ENCODE data around the gene GRB2. TPM values are rescaled to one million over a fixed set of nuclear protein-coding genes. Genes with fewer than 3 reads are reported as not detected.

The GRB2 gene
- total RNA-seq, 1 donor from 2014 or later = 41.7 TPM

- peak; percentile 43 for DNase-seq
These were observed 7.2 kb upstream of the GRB2 start for GRCh38 chr17:75412455-75413317.

GRCh38 chr17:75411328-75412067, 6.0 kb upstream of the GRB2 start:
- DNase-seq = no peak

GRCh38 chr17:75410141-75410540, 4.7 kb upstream of the GRB2 start:
- DNase-seq = no peak

GRCh38 chr17:75407655-75408352, 2.3 kb upstream of the GRB2 start:
- no peak for DNase-seq

GRCh38 chr17:75406222-75406615, 741 bp upstream of the GRB2 start:
- DNase-seq = no peak

GRCh38 chr17:75404731-75405364, 630 bp downstream of the GRB2 start:
- no peak for DNase-seq

GRCh38 chr17:75404223-75404730, 1.2 kb downstream of the GRB2 start:
- DNase-seq = peak; percentile 71

- DNase-seq = no peak
These were observed 2.3 kb downstream of the GRB2 start for GRCh38 chr17:75403131-75403530.

GRCh38 chr17:75402026-75402425, 3.5 kb downstream of the GRB2 start:
- no peak for DNase-seq

- no peak for DNase-seq
These were observed 5.0 kb downstream of the GRB2 start for GRCh38 chr17:75400326-75400939.

GRCh38 chr17:75398279-75398678, 7.2 kb downstream of the GRB2 start:
- DNase-seq = no peak

GRCh38 chr17:75397217-75397616, 8.3 kb downstream of the GRB2 start:
- DNase-seq = no peak

- DNase-seq = no peak
These were observed 8.7 kb downstream of the GRB2 start for GRCh38 chr17:75396796-75397195.

GRCh38 chr17:75396025-75396424, 9.5 kb downstream of the GRB2 start:
- no peak for DNase-seq

- DNase-seq = no peak
These were observed 11.1 kb downstream of the GRB2 start for GRCh38 chr17:75394332-75394918.

- peak; percentile 97 for DNase-seq
These were observed 11.8 kb downstream of the GRB2 start for GRCh38 chr17:75393523-75394331.

- DNase-seq = no peak
These were observed 12.9 kb downstream of the GRB2 start for GRCh38 chr17:75392559-75392958.

- no peak for DNase-seq
These were observed 14.5 kb downstream of the GRB2 start for GRCh38 chr17:75390982-75391381.

- no peak for DNase-seq
These were observed 16.9 kb downstream of the GRB2 start for GRCh38 chr17:75388476-75389030.

- no peak for DNase-seq
These were observed 17.7 kb downstream of the GRB2 start for GRCh38 chr17:75387771-75388170.
